Large intestine (tissue), 12 donors: ENCODE data around the gene PRKAR1A. TPM values are rescaled to one million over a fixed set of nuclear protein-coding genes. Genes with fewer than 3 reads are reported as not detected.

Experiments
- DNase-seq, 2 donors: peaks; one replicate each; pipeline versions ENCODE4 v3.0.0 to v3.0.0-alpha.2; 2013
- H3K27ac ChIP-seq: one replicate; pipeline ENCODE4 v1.5.1; 2013; ENCODE audit warnings: low read length
- H3K27me3 ChIP-seq: 2 replicates; pipeline ENCODE4 v1.6.1; 2013; ENCODE audit warnings: low read length; ENCODE audit not compliant: control insufficient read depth, insufficient read depth
- H3K36me3 ChIP-seq: 2 replicates; pipeline ENCODE4 v1.6.1; 2013; ENCODE audit warnings: low read length; ENCODE audit not compliant: control insufficient read depth, insufficient read depth
- H3K4me1 ChIP-seq: one replicate; pipeline ENCODE4 v1.6.1; 2013; ENCODE audit warnings: low read length; ENCODE audit not compliant: control insufficient read depth, insufficient read depth
- H3K4me3 ChIP-seq: one replicate; pipeline ENCODE4 v1.5.1; 2013; ENCODE audit warnings: low read length
- H3K9me3 ChIP-seq: one replicate; pipeline ENCODE4 v1.6.1; 2013; ENCODE audit warnings: mild to moderate bottlenecking, low read depth, low read length, moderate library complexity; ENCODE audit not compliant: control insufficient read depth
- WGBS: methylation state at CpG from one replicate; pipeline ENCODE4 v1.1.5; 2013; ENCODE audit warnings: low lambda C conversion rate; ENCODE audit not compliant: insufficient coverage; 5-methylcytosine and 5-hydroxymethylcytosine counted together
- long read RNA-seq, 11 donors: transcript quantifications; one replicate each; lab custom pipeline, GENCODE V29; 2026
- polyA plus RNA-seq: library from polyadenylated mRNA; unstranded; fragments of 120-200 nt; gene quantifications from one replicate; pipeline ENCODE4 v1.2.1, GENCODE V29; 2013

The PRKAR1A gene
- polyA plus RNA-seq, result 160 TPM
- long read RNA-seq, donor 1, full-length matches to known transcripts, result 20 of 20 reads
- long read RNA-seq, donor 1, partial matches to known transcripts, result 0 of 20 reads
- long read RNA-seq, donor 1, other reads (novel, unspliced or antisense), result 0 of 20 reads
- long read RNA-seq, donor 2, full-length matches to known transcripts, result 49 of 87 reads
- long read RNA-seq, donor 2, partial matches to known transcripts, result 38 of 87 reads
- long read RNA-seq, donor 2, other reads (novel, unspliced or antisense), result 0 of 87 reads
- long read RNA-seq, donor 3, result 0 reads
- long read RNA-seq, donor 4, full-length matches to known transcripts, result 5 of 5 reads
- long read RNA-seq, donor 4, partial matches to known transcripts, result 0 of 5 reads
- long read RNA-seq, donor 4, other reads (novel, unspliced or antisense), result 0 of 5 reads
- long read RNA-seq, donor 5, full-length matches to known transcripts, result 22 of 28 reads
- long read RNA-seq, donor 5, partial matches to known transcripts, result 6 of 28 reads
- long read RNA-seq, donor 5, other reads (novel, unspliced or antisense), result 0 of 28 reads
- long read RNA-seq, donor 6, full-length matches to known transcripts, result 49 of 78 reads
- long read RNA-seq, donor 6, partial matches to known transcripts, result 29 of 78 reads
- long read RNA-seq, donor 6, other reads (novel, unspliced or antisense), result 0 of 78 reads
- long read RNA-seq, donor 7, full-length matches to known transcripts, result 28 of 33 reads
- long read RNA-seq, donor 7, partial matches to known transcripts, result 5 of 33 reads
- long read RNA-seq, donor 7, other reads (novel, unspliced or antisense), result 0 of 33 reads
- long read RNA-seq, donor 8, full-length matches to known transcripts, result 50 of 106 reads
- long read RNA-seq, donor 8, partial matches to known transcripts, result 56 of 106 reads
- long read RNA-seq, donor 8, other reads (novel, unspliced or antisense), result 0 of 106 reads
- long read RNA-seq, donor 9, full-length matches to known transcripts, result 25 of 39 reads
- long read RNA-seq, donor 9, partial matches to known transcripts, result 14 of 39 reads
- long read RNA-seq, donor 9, other reads (novel, unspliced or antisense), result 0 of 39 reads
- long read RNA-seq, donor 10, full-length matches to known transcripts, result 37 of 71 reads
- long read RNA-seq, donor 10, partial matches to known transcripts, result 34 of 71 reads
- long read RNA-seq, donor 10, other reads (novel, unspliced or antisense), result 0 of 71 reads
- long read RNA-seq, donor 11, full-length matches to known transcripts, result 37 of 52 reads
- long read RNA-seq, donor 11, partial matches to known transcripts, result 15 of 52 reads
- long read RNA-seq, donor 11, other reads (novel, unspliced or antisense), result 0 of 52 reads

DNA sequence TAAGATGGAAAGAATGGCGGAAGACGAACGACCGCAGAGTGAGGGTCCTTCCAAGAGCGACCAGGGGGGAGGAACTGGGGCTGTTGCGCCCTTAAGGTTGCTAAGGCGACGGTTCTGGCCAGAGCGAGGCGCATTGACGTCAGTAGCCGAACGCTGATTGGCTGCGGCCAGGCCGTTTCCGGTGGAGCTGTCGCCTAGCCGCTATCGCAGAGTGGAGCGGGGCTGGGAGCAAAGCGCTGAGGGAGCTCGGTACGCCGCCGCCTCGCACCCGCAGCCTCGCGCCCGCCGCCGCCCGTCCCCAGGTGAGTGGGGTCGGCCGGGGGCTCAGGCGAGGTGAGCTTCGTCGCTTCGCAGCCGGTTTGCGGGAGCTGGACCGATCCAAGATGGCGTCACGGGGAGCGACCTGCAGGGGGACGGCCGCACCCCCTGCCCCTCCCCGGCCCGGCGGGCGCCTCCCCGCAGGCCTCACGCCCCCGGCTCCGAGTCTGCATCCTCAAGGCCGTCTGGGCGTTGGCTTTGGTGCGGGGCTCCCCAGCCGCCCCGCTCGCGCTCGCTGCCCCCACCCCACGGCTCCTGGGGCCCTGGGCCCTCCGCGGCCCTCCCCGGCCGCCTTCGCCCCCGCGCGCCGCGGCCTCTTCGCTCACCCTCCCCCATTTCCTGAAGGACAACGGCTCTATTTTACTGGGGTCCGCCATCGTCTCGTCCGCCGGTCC lies at the start of gene PRKAR1A:
Gene PRKAR1A (plus strand): TSS at position 184 of the 713 bp plus-strand sequence. CDS start 2,970 bp downstream, outside the sequence.
- Histone ChIP-seq H3K4me1 (no peaks in the 10 kb centered on the region), H3K4me3 (peak within 1 kb of the TSS; percentile 89)
- WGBS, result no CpG with 5 or more reads among the region's 81 CpGs

GRCh38 chr17:68463211-68464019 lies 48.8 kb upstream of the PRKAR1A start:
- no peak overlapping the region for H3K4me3 ChIP-seq
- H3K9me3 ChIP-seq, result no peaks in the 10 kb centered on the region
- 67% methylated on average over 3 of the region's 6 CpGs for WGBS
- DNase-seq, result no peak
- H3K27ac ChIP-seq, result no peak overlapping the region
- no peaks in the 10 kb centered on the region for H3K4me1 ChIP-seq
- no peaks in the 10 kb centered on the region for H3K36me3 ChIP-seq
- H3K27me3 ChIP-seq, result peaks cover 6% of the 10 kb centered on the region

More for the DNA sequence above, at the start of gene PRKAR1A:
- H3K9me3 ChIP-seq, result no peaks in the 10 kb centered on the region
- peak; percentile 95 to 98 for DNase-seq
- H3K27me3 ChIP-seq, result no peaks in the 10 kb centered on the region
- peak within 1 kb of the TSS; percentile 91 for H3K27ac ChIP-seq
- peaks cover 15% of the 10 kb centered on the region for H3K36me3 ChIP-seq

DNA sequence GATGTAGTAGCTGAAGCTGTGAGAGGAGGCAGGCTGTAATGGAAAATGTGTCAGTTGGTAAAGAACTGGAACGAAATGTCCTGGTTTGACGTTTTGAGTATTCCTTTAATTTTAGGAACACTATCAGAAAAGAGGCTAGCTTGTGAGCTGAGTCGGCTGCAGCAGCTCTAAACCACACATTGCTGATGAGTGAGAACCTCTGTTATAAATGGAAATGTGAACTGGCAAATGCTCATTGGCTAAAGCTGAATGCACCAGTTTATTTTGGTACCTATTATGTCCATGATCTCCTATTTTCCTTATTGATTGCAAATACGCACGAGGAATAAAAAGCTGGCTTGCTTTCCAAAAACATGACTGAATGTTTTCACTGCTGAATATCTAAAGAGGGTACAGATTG lies 43.9 kb upstream of the PRKAR1A start:
- no peak overlapping the region for H3K27ac ChIP-seq
- H3K4me1 ChIP-seq, result no peaks in the 10 kb centered on the region
- no peak for DNase-seq
- no peaks in the 10 kb centered on the region for H3K27me3 ChIP-seq
- WGBS, result 79% methylated on average over 4 of the region's 5 CpGs
- H3K9me3 ChIP-seq, result no peaks in the 10 kb centered on the region
- H3K36me3 ChIP-seq, result no peaks in the 10 kb centered on the region
- no peak overlapping the region for H3K4me3 ChIP-seq

DNA sequence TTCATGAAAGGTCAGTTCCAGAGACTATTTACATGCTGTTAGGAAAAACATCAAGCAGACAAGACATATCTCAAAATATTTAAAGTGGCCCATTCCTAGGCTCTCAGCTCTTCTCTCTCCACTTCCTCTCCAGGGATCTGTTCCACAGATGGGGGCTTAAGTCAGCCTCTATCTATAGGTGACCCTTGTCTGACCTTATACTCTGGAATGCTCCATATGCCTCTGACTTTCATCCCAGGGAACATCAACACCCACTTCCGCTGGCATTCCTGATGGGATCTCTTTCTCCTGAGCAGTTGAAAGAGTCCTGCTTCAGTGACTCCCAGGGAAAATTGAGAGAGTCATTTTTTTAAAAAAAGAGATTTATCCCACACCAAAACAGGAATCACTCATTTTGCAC lies 43.4 kb upstream of the PRKAR1A start:
- H3K4me3 ChIP-seq, result no peak overlapping the region
- no peak overlapping the region for H3K27ac ChIP-seq
- H3K9me3 ChIP-seq, result no peaks in the 10 kb centered on the region
- H3K36me3 ChIP-seq, result no peaks in the 10 kb centered on the region
- H3K27me3 ChIP-seq, result no peaks in the 10 kb centered on the region
- H3K4me1 ChIP-seq, result no peaks in the 10 kb centered on the region
- DNase-seq, result no peak
- WGBS, result 100% methylated on average over 1 of the region's 1 CpG

DNA sequence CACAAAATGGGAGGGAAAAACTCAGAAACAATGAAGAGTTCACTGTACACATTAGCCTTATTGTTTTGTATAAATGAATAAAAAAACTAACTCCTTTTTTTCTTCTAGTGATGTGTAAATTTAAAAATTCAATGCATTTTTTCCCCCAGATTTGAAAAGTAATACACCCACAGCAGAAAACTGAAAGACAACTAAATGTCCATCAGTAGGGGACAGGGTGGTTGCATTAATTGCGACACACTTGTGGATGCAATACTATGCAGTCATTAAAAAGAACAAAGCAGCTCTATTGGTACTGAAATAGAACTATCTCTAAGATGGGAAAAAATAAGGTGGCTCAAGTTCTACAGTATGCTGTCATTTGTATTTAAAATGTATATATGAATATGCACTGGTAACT lies 41.3 kb upstream of the PRKAR1A start:
- peaks cover 3% of the 10 kb centered on the region for H3K4me1 ChIP-seq
- no peaks in the 10 kb centered on the region for H3K27me3 ChIP-seq
- H3K4me3 ChIP-seq, result no peak overlapping the region
- no peak overlapping the region for H3K27ac ChIP-seq
- WGBS, result no CpG with 5 or more reads among the region's 1 CpG
- no peaks in the 10 kb centered on the region for H3K9me3 ChIP-seq
- no peak for DNase-seq
- H3K36me3 ChIP-seq, result no peaks in the 10 kb centered on the region

- no peaks in the 10 kb centered on the region for H3K36me3 ChIP-seq
- H3K9me3 ChIP-seq, result no peaks in the 10 kb centered on the region
- no peaks in the 10 kb centered on the region for H3K4me1 ChIP-seq
- no CpG with 5 or more reads among the region's 4 CpGs for WGBS
- H3K27ac ChIP-seq, result no peak overlapping the region
- H3K27me3 ChIP-seq, result peaks cover 3% of the 10 kb centered on the region
- no peak overlapping the region for H3K4me3 ChIP-seq
- DNase-seq, result no peak
These were observed 31.3 kb upstream of the PRKAR1A start for GRCh38 chr17:68480885-68481284.

DNA sequence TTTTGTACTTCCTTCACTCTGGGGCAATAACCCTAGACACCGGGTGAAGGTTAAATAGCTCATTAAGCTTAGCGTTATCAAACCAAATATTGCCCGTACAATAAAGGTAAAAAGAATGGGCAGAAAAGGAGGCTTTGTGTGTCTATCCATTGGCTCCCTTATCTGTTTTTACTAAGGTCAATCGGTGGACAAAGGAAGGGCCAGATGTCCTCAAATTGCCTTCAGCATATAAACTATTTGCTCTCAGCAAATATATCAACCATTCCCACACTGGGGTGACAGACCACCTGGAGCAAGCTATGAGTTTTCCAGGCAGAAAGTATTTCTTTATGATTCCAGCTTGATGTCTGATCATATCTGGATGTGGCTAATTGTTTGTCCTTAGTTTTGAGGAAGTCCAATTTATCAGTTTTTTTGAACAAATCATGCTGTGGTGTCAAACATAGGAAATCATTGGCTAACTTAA lies 29.6 kb upstream of the PRKAR1A start:
- Histone ChIP-seq H3K27me3 (peaks cover 3% of the 10 kb centered on the region), H3K36me3 (no peaks in the 10 kb centered on the region), H3K27ac (no peak overlapping the region), H3K4me1 (no peaks in the 10 kb centered on the region), H3K9me3 (no peaks in the 10 kb centered on the region), H3K4me3 (no peak overlapping the region)
- DNase-seq, result no peak
- WGBS, result no CpG with 5 or more reads among the region's 4 CpGs

- H3K4me3 ChIP-seq, result no peak overlapping the region
- no peaks in the 10 kb centered on the region for H3K9me3 ChIP-seq
- peaks cover 3% of the 10 kb centered on the region for H3K27me3 ChIP-seq
- no peak for DNase-seq
- WGBS, result 100% methylated on average over 1 of the region's 2 CpGs
- H3K27ac ChIP-seq, result no peak overlapping the region
- H3K36me3 ChIP-seq, result no peaks in the 10 kb centered on the region
- no peaks in the 10 kb centered on the region for H3K4me1 ChIP-seq
These were observed 27.8 kb upstream of the PRKAR1A start for GRCh38 chr17:68484458-68484857.

DNA sequence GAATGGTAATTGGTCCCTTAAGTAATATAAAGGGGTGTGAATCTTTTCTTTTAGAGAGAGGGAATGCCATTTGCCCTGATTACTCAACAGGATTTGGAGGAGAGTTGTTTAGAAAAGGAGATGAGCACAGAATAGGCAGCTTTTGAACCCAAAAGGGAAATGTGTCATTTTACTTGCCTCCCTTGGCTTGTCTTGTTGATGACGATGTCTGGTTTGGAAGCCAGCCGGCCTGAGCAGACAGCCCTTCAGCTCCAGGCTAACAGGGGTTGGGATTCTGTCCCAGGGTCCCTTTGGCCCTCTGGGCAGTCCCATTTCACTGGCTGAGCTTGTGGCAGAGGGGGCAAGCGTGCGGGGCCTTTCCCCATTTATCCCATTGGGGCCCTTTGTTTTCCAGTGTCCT lies 22.3 kb upstream of the PRKAR1A start:
- WGBS, result no CpG with 5 or more reads among the region's 4 CpGs
- no peak for DNase-seq
- Histone ChIP-seq H3K27me3 (no peaks in the 10 kb centered on the region), H3K4me1 (no peaks in the 10 kb centered on the region), H3K36me3 (no peaks in the 10 kb centered on the region), H3K4me3 (no peak overlapping the region), H3K9me3 (no peaks in the 10 kb centered on the region), H3K27ac (no peak overlapping the region)
